Astrocyte of the spinal cord (primary cell): ENCODE data around the gene ZFPM1.

ENCODE experiments used
- DNase-seq: peaks from one replicate; pipeline ENCODE4 v3.0.0; 2011; ENCODE audit warnings: low read depth, low spot score
- H3K4me3 ChIP-seq: 2 replicates; pipeline ENCODE4 v1.5.1; 2011; ENCODE audit warnings: low read depth, mild to moderate bottlenecking, low read length, moderate library complexity
- CTCF ChIP-seq: IDR thresholded peaks from 2 replicates; pipeline ENCODE4 v1.5.1; 2012; ENCODE audit warnings: low read depth, mild to moderate bottlenecking, low read length, inconsistent platforms
- in situ Hi-C: cut with HindIII; loops from 2 replicates; pipeline ENCODE4 v1.10.0; 2017; ENCODE audit warnings: low sequenced_read_pairs

The ZFPM1 gene

GRCh38 chr16:88437367-88437964, 15.6 kb upstream of the ZFPM1 start:
- DNase-seq, result no peak
- in situ Hi-C loops, result no loop called here
- H3K4me3 ChIP-seq, result no peak overlapping the region
- TF ChIP-seq CTCF, result peak; percentile 81

- in situ Hi-C loops, result no loop called here
- no peak overlapping the region for H3K4me3 ChIP-seq
- no peak for DNase-seq
- TF ChIP-seq CTCF, result no peak
Observed at GRCh38 chr16:88438084-88438870, 14.8 kb upstream of the ZFPM1 start.

- no peak for TF ChIP-seq CTCF
- DNase-seq, result no peak
- in situ Hi-C loops, result no loop called here
- no peak overlapping the region for H3K4me3 ChIP-seq
Observed at GRCh38 chr16:88439016-88439415, 14.1 kb upstream of the ZFPM1 start.

- in situ Hi-C loops, result no loop called here
- DNase-seq, result no peak
- no peak overlapping the region for H3K4me3 ChIP-seq
- TF ChIP-seq CTCF, result no peak
Observed at GRCh38 chr16:88439706-88440105, 13.4 kb upstream of the ZFPM1 start.

GRCh38 chr16:88440111-88440510, 13.0 kb upstream of the ZFPM1 start:
- DNase-seq, result no peak
- in situ Hi-C loops, result no loop called here
- TF ChIP-seq CTCF, result no peak
- no peak overlapping the region for H3K4me3 ChIP-seq

- DNase-seq, result no peak
- in situ Hi-C loops, result no loop called here
- TF ChIP-seq CTCF, result no peak
- H3K4me3 ChIP-seq, result no peak overlapping the region
Observed at GRCh38 chr16:88440686-88441405, 12.2 kb upstream of the ZFPM1 start.
